Amygdala (tissue), 56 donors: ENCODE measurements around the gene WDR72.
"Not testable (repeated sequence)": the region's sequence is repeated elsewhere in the genome, so short reads cannot be mapped to it uniquely, and the experiment has no call there.

ENCODE experiments used
- DNase-seq, 56 donors: peaks; one replicate each; lab custom pipeline; 2025; lab: John Stamatoyannopoulos, UW

WDR72 gene

DNA sequence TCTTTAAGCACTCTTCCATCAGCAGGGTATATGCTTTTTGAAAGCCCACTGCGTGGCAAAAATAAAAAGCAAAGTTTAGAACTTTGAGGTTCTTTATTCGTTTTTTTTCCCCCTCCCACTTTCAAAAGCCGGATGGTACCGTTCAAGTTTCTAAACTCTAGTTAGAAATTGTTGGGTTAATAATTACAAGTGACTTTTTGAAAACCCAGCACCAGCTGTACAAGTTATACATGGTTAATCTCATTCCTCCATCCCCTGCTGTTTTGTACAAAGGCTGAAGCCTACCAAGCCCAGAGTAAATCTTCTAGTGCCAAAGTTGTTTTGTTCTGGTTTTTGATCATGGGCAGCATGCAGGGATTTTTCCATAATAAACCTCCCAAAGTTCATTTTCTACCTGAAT is 48.6 kb downstream of the WDR72 start:
- no peak for DNase-seq

DNA sequence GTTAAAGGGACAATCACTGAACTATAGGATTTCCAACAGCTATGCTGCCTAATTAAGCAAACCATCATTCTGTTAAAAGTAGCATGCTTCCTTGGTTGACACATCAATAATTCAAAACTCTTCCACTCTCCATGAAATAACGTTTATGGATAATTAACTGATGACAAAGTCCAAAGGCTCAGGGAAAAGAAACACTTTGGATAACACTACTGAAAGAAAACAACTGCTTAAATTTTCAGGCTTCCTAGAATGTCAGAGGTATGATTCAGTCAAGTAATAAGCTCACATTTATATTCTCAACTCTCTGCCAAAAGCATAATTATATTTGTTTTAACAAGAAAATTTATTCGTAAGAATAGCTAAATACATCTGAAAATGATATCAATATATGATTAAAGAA is 49.6 kb downstream of the WDR72 start:
- DNase-seq, result no peak

DNA sequence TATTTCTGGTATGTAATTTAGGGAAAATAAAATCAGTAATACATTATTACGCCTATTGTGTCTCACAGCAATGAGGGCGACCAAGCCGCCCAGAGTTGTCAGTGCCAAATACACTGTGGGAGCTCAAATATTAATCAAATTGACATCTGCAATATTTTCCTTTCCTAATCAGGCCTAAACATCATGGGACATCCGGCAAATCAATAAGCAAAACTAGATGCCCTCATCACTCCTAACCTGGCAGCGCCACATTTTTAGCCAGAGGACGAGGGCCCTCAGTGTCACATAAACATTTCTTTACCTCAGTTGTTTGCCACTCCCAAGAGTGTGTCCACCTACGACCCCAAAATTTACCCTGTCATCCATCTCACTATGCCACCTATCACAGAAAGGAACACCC is 64.1 kb downstream of the WDR72 start:
- DNase-seq, result no peak

DNA sequence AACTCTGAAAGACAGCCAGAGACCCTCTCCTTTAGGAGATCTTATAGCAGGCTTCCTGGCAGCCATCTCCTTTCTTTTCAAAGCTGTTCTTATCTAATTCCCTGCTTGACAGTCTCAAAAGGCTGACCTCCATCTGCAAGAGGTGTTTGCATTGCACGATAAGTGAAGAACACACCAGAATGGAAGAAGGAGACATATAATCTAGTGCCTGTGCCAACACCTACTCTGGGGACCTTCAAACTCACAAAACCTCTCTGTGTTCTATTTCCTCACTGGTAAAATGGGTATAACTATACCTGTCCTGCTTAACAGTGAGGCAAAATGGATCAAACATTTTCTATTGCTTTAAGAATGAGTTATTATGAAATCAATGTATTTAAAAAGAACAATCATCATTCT is 65.0 kb downstream of the WDR72 start:
- no peak for DNase-seq

DNA sequence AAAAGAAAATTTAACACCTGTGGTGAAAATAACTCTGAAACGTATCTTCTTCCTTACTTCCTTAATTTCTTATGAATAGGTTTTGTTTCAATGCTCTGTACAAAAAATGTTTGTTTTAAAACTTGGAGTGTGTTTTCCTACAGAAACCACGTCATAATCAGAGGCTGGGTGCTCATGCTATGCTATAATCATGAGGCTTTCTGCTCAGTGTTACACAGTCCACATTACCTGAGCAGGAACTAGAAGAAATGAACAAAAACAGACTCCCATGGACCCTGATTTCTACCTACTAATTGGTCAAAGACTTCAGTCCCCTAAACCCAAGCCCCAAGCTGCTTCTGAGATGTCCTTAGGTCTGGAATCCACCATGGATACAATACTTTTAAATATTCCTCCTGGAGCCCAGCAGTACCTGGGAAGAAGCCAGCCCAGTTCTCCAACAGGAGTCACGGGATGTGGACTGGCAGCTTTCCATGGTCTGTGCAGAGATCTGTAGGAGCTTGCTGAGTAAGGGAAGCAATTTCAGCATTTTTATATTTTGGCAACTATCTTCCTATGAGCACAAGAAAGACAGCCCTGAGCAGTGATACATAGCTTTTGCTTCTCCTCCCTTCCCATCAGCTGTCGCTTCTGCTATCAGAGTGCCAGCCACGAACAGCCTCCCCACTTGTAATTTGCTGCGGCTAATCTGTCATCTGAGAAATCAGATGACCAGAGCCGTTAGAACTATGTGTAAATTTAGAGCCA is 65.6 kb downstream of the WDR72 start:
- peak in 10 of 56 donors; percentile 0 to 17 (median 2) for DNase-seq

DNA sequence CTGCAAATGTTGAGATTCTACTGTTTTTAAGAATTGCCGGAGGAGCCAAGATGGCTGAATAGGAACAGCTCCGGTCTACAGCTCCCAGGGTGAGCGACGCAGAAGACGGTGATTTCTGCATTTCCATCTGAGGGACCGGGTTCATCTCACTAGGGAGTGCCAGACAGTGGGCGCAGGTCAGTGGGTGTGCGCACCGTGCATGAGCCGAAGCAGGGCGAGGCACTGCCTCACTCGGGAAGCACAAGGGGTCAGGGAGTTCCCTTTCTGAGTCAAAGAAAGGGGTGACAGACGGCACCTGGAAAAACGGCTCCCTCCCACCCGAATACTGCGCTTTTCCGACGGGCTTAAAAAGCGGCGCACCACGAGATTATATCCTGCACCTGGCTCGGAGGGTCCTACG is 75.3 kb downstream of the WDR72 start:
- DNase-seq, result not testable (repeated sequence)

DNA sequence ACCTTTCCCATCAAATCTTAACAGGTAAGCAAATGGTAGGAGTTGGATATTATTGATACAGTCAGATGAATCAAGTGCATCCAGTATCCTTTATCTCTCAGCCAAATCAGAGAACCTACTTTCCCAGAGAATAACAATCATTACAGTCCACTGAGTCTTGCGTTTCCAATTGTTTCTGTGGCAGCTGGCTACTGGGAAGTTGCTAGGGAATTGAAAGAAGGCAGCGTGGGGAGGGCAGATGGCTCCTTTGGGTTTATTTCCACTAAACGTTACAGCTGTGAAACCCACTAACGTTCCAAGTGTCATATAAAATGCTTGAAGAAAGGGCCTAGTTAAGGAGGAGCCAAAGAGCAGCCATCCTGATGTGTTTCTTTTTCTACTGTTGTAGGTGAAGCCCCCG is 78.4 kb downstream of the WDR72 start:
- DNase-seq, result no peak

DNA sequence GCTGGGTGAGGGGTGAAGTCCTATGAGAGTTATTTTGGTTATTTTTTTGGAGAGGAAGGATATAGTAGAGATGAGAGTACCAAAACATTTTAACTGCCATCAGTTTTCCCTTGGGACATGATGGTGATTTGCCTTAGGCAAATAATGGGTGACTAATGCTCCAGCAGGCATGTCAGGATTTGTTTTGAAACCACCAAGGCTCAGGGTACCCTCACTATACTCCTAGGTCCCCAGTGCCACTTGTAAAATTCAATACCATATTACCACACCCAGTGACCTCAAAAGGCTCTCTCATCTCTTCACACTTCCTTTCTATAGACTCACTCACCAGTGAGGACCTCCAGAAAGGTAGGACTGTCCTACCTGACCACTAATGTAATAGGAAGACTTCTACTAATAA is 83.6 kb downstream of the WDR72 start:
- no peak for DNase-seq

DNA sequence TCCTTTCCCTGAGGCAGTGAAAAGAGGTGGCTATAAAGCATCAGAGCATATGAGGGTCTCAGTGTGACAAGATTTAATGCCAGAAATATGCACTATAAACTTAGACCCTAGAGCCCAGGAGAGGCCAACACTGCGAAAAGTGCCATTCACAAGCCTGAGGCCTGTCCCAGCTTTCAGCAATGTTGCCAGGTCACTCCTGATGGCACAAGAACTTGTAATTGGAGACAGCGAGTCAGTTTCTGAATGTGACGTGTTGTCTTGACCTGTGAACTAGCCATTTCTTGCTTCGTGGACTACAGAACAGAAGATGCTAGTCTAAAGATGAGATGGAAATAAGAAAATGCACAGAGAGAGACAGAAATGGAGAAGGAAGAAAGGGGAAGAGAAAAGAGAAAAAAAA is 87.9 kb downstream of the WDR72 start:
- no peak for DNase-seq

DNA sequence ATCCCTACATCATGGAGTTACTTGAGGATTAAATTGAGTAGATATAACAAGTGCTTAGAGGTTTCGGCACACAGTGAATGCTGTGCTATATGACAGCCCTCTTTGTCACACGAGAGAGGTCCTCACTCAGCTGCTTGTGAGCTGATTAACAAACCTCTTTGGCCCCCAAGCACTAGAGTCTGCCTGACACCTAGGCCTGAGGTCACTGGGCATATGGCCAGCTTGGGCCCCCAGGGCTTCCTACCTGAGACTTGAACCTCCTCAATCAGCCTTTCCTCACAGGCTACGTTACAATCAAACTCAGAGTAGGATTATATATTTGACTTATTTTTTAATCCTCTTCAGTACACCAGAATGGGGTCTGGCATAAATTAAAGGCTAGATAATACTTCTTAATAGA is 88.8 kb downstream of the WDR72 start:
- no peak for DNase-seq

DNA sequence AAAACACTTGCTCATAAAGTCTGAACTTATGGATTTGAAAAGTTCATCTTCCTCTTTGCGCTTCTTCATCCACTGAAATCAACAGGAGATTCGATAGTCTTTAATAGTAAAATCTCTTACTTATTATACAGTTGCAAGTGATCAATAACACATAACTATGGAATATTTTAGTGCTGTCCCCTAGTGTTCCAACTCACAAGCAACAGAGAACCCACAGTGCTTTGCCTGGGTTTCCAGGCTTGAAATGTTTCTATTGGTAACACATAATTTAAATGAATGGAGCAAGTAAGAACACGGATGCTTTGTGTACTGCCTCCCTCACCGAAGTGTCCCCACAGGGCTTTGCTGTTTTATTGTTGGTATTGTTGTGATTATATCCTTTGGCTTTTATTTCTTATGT is 93.5 kb downstream of the WDR72 start:
- DNase-seq, result peak in 1 of 56 donors; percentile 3

DNA sequence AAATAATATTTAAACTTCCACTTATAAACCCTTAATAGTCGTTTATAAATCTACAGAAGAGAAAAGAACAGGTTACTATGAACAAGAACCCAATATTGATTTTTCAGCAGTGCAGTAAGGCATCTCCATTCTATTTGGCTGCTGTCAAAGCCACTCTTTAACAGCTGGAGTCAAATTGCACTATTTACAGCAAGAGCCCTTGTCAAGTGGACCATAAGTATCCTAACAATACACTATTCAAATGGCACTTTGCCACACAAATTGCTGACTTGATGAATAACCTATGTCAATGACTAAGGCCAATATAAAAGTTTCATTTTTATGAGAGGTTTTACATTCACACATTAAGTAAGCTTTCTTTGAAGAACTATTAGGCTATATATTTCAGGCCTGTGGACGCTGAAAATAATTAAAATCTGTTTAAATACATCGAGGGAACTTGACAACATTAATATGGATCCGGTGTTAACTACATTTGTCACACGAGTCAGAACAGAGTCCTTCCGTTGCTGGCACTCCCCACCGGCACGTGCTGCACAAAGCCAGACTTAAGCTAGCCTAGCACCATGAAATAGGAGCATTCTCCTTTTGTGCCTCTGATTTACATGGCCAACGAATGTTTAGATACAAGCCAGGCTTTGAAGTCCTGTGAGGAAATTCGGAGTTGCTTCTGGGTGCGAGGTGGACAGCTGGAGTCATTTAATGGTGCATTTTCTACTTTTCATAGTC is 100.5 kb downstream of the WDR72 start:
- no peak for DNase-seq

DNA sequence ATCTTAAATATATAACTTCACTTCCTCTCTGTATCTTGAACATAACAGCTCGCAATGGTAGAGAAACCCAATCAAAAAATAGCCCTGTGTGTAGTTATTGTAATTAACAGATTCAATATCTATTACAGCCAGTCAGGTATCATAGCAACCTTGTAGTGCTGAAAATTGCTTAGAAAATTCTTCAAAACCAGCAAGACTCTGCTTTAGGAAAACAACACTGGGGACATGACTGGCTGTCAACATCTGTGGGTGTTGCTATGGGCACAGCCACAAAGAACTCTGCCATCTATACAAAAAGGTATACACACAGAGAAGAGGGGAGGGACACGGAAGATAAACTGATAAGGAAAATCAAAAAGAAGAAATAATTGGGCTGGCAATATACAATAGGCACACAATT is 101.2 kb downstream of the WDR72 start:
- no peak for DNase-seq

DNA sequence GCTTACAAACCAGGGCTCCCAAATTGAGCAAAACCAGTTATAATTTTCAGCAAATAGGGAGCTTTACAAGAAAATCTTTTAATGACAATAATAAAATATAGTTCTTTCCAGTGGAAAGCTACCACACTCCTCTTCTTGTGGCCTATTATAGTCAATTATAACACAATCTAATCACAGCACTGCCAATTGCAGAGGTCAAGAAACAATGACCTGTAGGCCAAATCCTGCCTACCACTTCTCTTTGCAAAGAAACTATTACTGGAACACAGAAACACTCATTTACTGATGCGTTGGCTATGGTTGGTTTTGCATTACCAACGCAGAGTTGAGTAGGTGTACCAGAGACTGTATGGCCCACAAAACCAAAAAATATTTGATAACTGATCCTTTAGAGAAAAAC is 110.5 kb downstream of the WDR72 start:
- DNase-seq, result no peak

DNA sequence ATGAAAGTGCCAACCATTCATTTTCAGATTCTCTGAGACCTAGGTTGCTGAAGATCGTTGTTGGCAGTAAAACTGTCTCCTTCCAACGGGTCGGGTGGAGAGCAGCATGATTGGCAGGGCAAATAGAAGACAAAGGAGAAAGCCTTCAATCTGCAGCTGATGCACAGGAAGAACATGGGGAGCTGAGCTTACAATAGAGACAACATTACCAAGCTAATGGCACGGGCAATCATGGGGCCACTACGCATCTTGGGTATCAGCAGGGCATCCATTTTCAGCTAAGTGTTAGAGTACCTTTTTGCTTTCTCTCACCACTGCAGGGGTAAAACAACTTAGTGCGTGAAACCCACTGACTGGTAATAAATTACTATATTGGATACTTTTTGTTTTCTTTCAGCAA is 114.8 kb downstream of the WDR72 start:
- DNase-seq, result no peak

DNA sequence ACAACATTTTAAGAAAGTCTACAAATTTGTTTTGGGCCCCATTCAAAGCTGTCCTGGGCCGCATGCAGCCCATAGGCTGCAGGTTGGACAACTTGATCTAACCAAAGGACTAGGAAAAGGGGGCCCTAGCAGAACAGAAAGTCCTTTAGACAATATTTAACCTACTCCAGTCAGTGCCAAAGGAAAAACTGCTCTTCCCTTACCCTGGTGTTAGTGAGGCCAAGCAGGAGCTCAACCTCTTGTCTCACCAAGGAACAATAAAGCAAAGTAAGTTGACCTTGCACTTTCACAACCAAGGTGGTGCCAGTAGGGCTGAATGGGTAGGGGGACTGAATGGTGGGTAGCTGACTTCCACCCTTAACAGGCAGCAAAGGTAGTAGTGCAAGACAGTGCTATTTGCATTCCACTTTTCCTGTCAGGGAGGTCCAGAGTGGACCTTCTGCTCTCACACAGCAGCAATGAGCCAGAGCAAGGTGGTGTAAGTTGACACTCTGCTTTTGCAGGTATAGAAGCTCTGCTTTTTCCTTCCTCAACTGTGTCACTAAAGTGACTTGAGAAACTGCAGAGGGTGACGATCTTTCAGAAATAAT is 124.9 kb downstream of the WDR72 start:
- no peak for DNase-seq

DNA sequence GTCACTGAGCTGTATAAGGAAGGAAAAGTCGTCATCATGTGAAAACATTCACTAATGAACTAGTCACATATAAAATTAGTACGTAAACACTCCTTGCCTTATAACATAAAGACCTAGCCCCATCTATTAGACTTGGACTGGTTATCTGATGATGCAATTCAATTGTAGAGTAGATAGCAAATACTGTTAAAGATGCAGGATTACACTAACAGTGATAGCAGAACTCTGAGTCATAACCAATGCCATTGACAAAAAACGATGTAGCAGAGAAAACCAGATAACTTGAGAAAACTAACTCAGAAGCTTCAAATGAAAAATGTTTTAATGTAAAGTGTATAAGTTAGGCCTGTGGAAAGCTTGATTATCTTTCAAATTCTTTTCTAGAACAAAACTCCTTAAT is 132.2 kb downstream of the WDR72 start:
- DNase-seq, result no peak

DNA sequence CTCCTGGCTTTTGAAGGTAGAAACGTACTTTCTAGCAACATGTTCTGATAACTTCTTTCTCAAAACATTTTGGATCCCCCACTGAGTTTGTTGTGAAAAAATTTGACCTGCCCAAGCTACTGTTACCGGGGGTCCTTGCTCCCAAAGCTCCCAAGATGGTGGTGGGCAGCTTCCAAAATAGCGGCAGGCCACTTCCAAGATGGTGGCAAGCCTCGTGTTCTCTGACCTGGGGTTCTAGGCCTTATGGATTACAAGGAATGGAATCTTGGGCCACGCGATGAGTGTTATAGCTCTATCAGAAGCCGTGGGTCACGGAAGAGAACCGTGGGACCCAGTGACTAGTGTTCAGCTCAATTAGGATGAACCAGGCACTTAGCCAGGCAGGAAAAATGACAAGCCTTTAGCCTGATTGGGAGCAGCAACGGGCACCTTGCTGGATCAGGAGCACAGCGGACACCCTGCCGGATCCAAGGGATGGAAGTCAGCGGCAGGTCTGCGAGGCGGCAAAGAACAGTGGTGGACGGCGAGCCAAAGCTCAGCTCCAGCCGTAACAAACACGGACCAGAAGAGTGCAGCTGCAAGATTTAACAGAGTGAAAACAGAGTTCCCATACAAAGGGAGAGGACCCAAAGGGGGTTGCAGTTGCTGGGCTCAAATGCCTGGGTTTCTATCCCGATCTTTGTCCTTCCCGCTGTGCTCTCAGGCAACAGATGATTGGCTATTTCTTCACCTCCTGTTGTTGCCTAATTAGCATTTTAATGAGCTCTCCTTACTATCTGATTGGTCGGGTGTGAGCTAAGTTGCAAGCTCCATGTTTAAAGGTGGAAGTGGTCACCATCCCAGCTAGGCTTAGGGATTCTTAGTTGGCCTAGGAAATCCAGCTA is 133.3 kb downstream of the WDR72 start:
- DNase-seq, result no peak

DNA sequence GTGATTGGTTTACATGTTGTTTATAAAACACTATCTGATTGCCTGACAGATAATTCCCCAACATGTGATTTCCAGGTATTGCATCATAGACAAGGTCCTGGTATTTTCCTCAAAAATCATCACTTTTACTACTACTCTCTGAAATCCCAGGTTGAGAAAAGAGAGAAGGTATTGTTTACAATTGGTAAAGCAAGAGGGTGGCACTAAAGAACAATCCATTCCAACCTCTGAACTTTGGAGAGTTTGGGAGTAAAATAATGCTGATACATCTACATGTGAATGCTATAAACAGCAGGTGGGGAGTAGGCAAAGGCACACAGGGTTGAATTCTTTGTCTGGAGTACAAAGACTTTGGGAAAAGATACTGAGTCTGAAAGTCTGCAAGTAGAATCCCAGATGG is 134.2 kb downstream of the WDR72 start:
- peak in 1 of 56 donors; percentile 2 for DNase-seq

DNA sequence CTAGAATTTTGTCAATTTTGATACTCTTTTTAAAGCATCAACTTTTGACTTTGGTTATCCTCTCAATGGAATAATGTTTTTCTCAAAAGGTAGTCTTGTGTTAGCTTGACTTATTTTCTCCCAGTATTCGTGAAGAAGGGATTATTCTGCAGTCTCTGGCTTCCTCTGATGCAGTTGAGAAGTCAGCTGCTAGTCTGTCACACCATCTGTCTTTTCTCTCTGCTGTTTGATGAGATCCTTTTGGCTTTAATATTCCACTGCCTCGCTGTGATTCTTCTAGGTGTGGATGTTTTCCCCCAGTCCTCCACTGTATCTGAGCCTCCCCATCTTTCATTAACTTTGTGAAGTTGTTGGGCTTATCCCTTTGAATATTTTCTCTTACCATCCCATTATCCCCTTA is 141.0 kb downstream of the WDR72 start:
- DNase-seq, result no peak
